Neural cell (in vitro differentiated cells): Measurements from ENCODE around the gene AGPAT1. TPM values are rescaled to one million over a fixed set of nuclear protein-coding genes. Genes with fewer than 3 reads are reported as not detected.

Experiments used
- H2AFZ ChIP-seq: fragments of 200-600, 300-800 bp; sonication (generic), shearing (Covaris generic); 2 replicates; pipeline ENCODE4 v1.6.0; 2014; ENCODE audit warnings: low read depth, mild to moderate bottlenecking, antibody characterized with exemption, low read length, moderate library complexity
- H3F3A ChIP-seq: fragments of 200-600 bp; shearing (Covaris generic); 2 replicates; pipeline ENCODE4 v1.6.1; 2016; ENCODE audit warnings: mild to moderate bottlenecking, moderate library complexity, mixed read lengths, antibody characterized with exemption, low read length; ENCODE audit not compliant: insufficient read depth, poor library complexity, severe bottlenecking
- H3K27ac ChIP-seq: fragments of 200-600, 300-800 bp; sonication (generic), shearing (Covaris generic); 2 replicates; pipeline ENCODE4 v1.5.1; 2014; ENCODE audit warnings: mild to moderate bottlenecking, low read length, moderate library complexity
- H3K27me3 ChIP-seq: fragments of 300-800, 200-600 bp; sonication (generic), shearing (Covaris generic); 2 replicates; pipeline ENCODE4 v1.6.0; 2014; ENCODE audit warnings: mild to moderate bottlenecking, low read depth, low read length, moderate library complexity; ENCODE audit not compliant: insufficient read depth
- H3K36me3 ChIP-seq: fragments of 300-800, 200-600 bp; sonication (generic), shearing (Covaris generic); 2 replicates; pipeline ENCODE4 v1.5.1; 2014; ENCODE audit warnings: mild to moderate bottlenecking, antibody characterized with exemption, low read length, moderate library complexity; ENCODE audit not compliant: insufficient read depth
- H3K4me2 ChIP-seq: fragments of 300-800, 200-600 bp; sonication (generic), shearing (Covaris generic); 2 replicates; pipeline ENCODE4 v1.6.0; 2014; ENCODE audit warnings: mild to moderate bottlenecking, low read length
- H3K4me3 ChIP-seq: fragments of 300-800, 200-600 bp; sonication (generic), shearing (Covaris generic); 2 replicates; pipeline ENCODE4 v1.5.1; 2014; ENCODE audit warnings: mild to moderate bottlenecking, low read length, moderate library complexity
- H3K79me2 ChIP-seq: fragments of 200-600 bp; shearing (Covaris generic); replicated peaks from 2 replicates; pipeline ENCODE4 v1.6.0; 2014; ENCODE audit warnings: mild to moderate bottlenecking, low read length, moderate library complexity; ENCODE audit not compliant: insufficient read depth
- H3K9ac ChIP-seq: fragments of 300-800, 200-600 bp; sonication (generic), shearing (Covaris generic); 2 replicates; pipeline ENCODE4 v1.6.1; 2016; ENCODE audit warnings: mild to moderate bottlenecking, low read length, mixed read lengths
- H3K9me2 ChIP-seq: fragments of 200-600 bp; shearing (Covaris generic); 2 replicates; pipeline ENCODE4 v1.6.1; 2016; ENCODE audit warnings: mild to moderate bottlenecking, low read length, mixed read lengths; ENCODE audit not compliant: insufficient read depth
- H3K9me3 ChIP-seq: fragments of 200-600, 300-800 bp; sonication (generic), shearing (Covaris generic); 2 replicates; pipeline ENCODE4 v1.6.1; 2016; ENCODE audit warnings: mild to moderate bottlenecking, mixed run types, low read length, moderate library complexity, mixed read lengths
- H4K20me1 ChIP-seq: fragments of 200-600 bp; shearing (Covaris generic); 2 replicates; pipeline ENCODE4 v1.6.1; 2016; ENCODE audit warnings: mild to moderate bottlenecking, mixed run types; ENCODE audit not compliant: insufficient read depth
- CTCF ChIP-seq: fragments of 450-650 bp; IDR thresholded peaks from 2 replicates; pipeline ENCODE4 v1.5.1; 2014; ENCODE audit warnings: antibody characterized with exemption, mild to moderate bottlenecking, moderate library complexity; ENCODE audit not compliant: poor library complexity, severe bottlenecking
- EP300 ChIP-seq: fragments of 450-650 bp; conservative IDR thresholded peaks from 2 replicates; pipeline ENCODE4 v1.6.1; 2014; ENCODE audit warnings: antibody characterized with exemption, mild to moderate bottlenecking, moderate library complexity; ENCODE audit not compliant: poor library complexity, severe bottlenecking
- EZH2 ChIP-seq: fragments of 200-600, 300-800 bp; shearing (Covaris generic), sonication (generic); IDR thresholded peaks from 2 replicates; pipeline ENCODE4 v1.6.1; 2014; ENCODE audit warnings: antibody characterized with exemption, low read length, borderline replicate concordance, mild to moderate bottlenecking; ENCODE audit not compliant: insufficient read depth, poor library complexity, severe bottlenecking
- MXI1 ChIP-seq: fragments of 450-650 bp; conservative IDR thresholded peaks from 2 replicates; pipeline ENCODE4 v1.6.1; 2014; ENCODE audit warnings: antibody characterized with exemption, mild to moderate bottlenecking; ENCODE audit not compliant: poor library complexity, severe bottlenecking
- POLR2AphosphoS5 ChIP-seq: IDR thresholded peaks from 2 replicates; pipeline ENCODE4 v1.6.1; 2012
- RAD21 ChIP-seq: fragments of 450-650 bp; conservative IDR thresholded peaks from 2 replicates; pipeline ENCODE4 v1.6.1; 2014; ENCODE audit warnings: antibody characterized with exemption, mild to moderate bottlenecking, moderate library complexity
- REST ChIP-seq: IDR thresholded peaks from 2 replicates; pipeline ENCODE4 v1.6.1; 2012; ENCODE audit warnings: borderline replicate concordance
- SMC3 ChIP-seq: fragments of 450-650 bp; conservative IDR thresholded peaks from 2 replicates; pipeline ENCODE4 v1.6.1; 2014; ENCODE audit warnings: antibody characterized with exemption, mild to moderate bottlenecking, moderate library complexity; ENCODE audit not compliant: poor library complexity
- TAF1 ChIP-seq: IDR thresholded peaks from 2 replicates; pipeline ENCODE4 v1.6.1; 2012; ENCODE audit warnings: low read depth
- polyA plus RNA-seq: library from polyadenylated mRNA; depleted of rRNA; stranded (reverse); fragments of >200 nt; gene quantifications from 2 replicates; pipeline ENCODE4 v1.2.3, GENCODE V29; 2014

AGPAT1 gene
- polyA plus RNA-seq, 1 donor from 2014 or later: 24.7 TPM

GRCh38 chr6:32181915-32182529, 6.1 kb upstream of the AGPAT1 start:
- Histone ChIP-seq H3K4me3 (no peak overlapping the region), H2AFZ (no peak overlapping the region), H4K20me1 (no peaks in the 10 kb centered on the region), H3F3A (peaks cover 3% of the 10 kb centered on the region), H3K36me3 (no peaks in the 10 kb centered on the region), H3K9ac (no peak overlapping the region), H3K9me3 (no peaks in the 10 kb centered on the region), H3K9me2 (no peaks in the 10 kb centered on the region), H3K79me2 (peaks cover 19% of the 10 kb centered on the region), H3K27me3 (no peaks in the 10 kb centered on the region), H3K27ac (no peak overlapping the region), H3K4me2 (no peak overlapping the region)
- TF ChIP-seq EP300: no peak
- TF ChIP-seq SMC3: no peak
- no peak for TF ChIP-seq CTCF
- no peak for TF ChIP-seq MXI1
- no peak for TF ChIP-seq POLR2AphosphoS5

GRCh38 chr6:32181148-32181702, 5.3 kb upstream of the AGPAT1 start:
- Histone ChIP-seq H3K9me3 (no peaks in the 10 kb centered on the region), H3K4me2 (no peak overlapping the region), H4K20me1 (no peaks in the 10 kb centered on the region), H2AFZ (no peak overlapping the region), H3K9me2 (no peaks in the 10 kb centered on the region), H3K79me2 (peaks cover 19% of the 10 kb centered on the region), H3F3A (peaks cover 4% of the 10 kb centered on the region), H3K27me3 (no peaks in the 10 kb centered on the region), H3K4me3 (no peak overlapping the region), H3K9ac (no peak overlapping the region), H3K27ac (no peak overlapping the region), H3K36me3 (no peaks in the 10 kb centered on the region)
- TF ChIP-seq SMC3 (no peak), EZH2 (no peak), TAF1 (no peak), POLR2AphosphoS5 (no peak), MXI1 (no peak), CTCF (no peak), EP300 (no peak), RAD21 (no peak), REST (no peak)
